COLO668 (cell line): Measurements from ENCODE around the gene DUSP5.
"Not testable (repeated sequence)": the region's sequence is repeated elsewhere in the genome, so short reads cannot be mapped to it uniquely, and the experiment has no call there.

Experiments used
- DNase-seq: peaks from one replicate; lab custom pipeline; 2025; ENCODE audit not compliant: unreplicated experiment; lab: John Stamatoyannopoulos, UW

DUSP5 gene, protein sequence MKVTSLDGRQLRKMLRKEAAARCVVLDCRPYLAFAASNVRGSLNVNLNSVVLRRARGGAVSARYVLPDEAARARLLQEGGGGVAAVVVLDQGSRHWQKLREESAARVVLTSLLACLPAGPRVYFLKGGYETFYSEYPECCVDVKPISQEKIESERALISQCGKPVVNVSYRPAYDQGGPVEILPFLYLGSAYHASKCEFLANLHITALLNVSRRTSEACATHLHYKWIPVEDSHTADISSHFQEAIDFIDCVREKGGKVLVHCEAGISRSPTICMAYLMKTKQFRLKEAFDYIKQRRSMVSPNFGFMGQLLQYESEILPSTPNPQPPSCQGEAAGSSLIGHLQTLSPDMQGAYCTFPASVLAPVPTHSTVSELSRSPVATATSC

DNA sequence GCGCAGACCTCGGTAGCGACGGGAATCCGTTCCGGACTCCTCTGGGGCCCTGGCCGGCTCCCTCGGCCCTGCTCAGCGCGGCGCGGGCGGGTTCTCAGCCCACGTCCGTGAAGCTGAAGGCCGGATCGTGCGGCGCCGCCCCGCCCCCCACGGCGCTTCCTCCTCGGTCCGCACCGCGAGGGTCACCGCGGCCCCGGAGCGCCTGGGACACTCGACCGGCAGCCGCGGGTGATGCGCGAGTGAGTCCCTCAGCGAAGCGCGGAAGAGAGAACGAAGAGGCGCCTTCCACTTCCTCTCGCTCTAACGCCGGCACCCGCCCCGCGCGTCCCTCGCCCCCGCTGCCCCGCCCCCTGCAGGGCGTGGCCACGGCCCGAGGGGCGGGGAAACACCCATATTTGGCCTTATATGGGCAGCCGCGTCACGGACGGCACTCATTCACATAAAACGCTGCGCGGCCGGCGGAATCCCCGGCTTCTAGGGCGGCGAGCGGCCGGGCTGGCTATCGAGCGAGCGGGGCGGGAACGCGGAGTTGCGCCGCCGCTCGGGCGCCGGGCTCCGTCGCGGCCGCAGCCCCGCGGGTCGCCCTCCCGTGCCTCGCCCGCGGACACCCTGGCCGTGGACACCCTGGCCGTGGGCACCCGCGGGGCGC lies at the start of gene DUSP5:
Gene DUSP5, plus strand, starts transcription at position 470 of the 649 bp plus-strand sequence. CDS start 215 bp downstream, outside the sequence.
- peak; percentile 95 for DNase-seq

- DNase-seq = no peak
Measured at GRCh38 chr10:110448682-110449418, 48.9 kb upstream of the DUSP5 start.

- DNase-seq = no peak
Measured at GRCh38 chr10:110455446-110455845, 42.3 kb upstream of the DUSP5 start.

- no peak for DNase-seq
Measured at GRCh38 chr10:110456046-110456445, 41.7 kb upstream of the DUSP5 start.

DNA sequence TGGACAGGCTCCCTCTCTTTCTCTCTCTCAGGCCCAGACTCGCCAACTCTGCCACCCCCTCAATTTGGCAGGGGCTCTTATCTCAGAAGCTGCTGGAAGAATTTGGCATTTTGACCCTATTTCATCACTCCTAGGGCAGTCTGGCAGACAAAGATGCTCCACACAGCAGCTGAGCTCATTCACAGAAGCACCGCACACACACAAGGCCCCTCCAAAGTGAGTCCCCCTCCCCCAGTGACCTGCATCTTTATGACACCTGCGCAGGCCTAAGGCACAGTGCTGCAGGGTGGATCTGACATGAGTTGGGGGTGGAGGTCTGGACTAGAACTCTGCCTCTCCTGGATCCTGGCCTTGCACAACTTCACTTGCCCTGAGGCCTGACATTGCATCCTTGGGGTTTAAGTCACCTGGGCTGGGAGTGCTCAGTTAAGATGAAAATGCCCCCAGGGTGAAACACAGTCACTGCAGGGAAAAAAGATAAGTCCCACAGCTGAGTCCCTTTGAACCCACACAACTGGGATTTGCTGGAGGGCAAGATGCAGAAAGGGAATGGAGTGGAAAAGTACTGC lies 41.1 kb upstream of the DUSP5 start:
- DNase-seq = no peak

- no peak for DNase-seq
Measured at GRCh38 chr10:110457851-110458250, 39.9 kb upstream of the DUSP5 start.

- no peak for DNase-seq
Measured at GRCh38 chr10:110458266-110458920, 39.3 kb upstream of the DUSP5 start.

GRCh38 chr10:110459600-110459999 lies 38.1 kb upstream of the DUSP5 start:
- DNase-seq = no peak

DNA sequence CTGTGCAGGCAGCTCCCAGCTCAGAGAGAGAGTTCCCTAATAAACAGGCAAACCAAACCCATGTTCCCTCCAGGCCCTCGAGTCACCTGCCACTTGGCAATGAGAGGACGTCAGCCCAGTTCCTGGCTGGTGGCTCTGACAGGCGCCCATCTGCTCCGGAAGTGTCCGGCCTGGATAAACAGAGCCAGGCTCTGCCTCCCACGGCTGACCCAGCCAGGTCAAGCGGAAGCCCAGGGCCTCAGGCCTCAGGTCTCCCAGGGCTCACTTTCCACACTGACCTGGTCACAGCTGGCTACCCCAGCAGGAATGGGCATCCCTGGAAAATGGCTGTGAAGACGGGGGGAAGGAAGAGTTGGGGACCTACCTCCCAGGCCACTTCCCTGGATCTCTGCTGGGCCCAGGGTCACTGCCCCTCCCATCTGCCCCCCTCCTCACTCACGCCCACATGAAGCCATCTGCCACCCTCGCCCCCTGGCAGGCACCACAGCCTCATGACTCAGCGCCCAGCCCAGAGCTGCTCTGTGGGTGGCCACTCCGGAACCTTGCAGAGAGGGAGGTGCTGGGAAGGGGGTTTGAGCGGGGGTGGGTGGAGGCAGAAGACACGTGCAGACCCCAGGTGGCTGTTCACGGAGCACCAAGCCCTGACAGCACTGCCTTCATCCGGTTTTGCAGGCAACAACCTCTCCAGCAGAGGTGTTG lies 37.4 kb upstream of the DUSP5 start:
- peak; percentile 62 for DNase-seq

DNA sequence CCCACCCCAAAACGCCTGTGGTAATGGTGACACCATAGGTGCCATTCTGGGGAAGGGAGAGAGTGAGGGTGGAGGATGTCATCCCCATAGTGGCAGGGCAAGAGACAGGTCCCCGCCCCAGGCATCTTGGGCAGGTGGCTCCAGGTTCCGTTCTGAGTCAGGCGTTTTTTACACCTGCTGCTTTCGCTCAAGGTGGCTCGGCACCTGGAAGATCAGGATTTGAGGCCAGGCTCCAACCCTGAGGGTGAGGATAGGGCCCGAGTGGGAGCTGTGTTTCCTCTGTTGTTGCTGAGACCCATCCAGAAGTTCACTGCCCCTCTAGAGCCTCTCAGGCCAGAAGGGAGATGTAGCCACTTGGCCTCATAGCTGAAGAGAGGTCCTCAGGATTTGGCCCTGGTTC lies 36.6 kb upstream of the DUSP5 start:
- peak; percentile 23 for DNase-seq

- no peak for DNase-seq
Measured at GRCh38 chr10:110461530-110461929, 36.2 kb upstream of the DUSP5 start.

GRCh38 chr10:110462166-110463095 lies 35.3 kb upstream of the DUSP5 start:
- DNase-seq = peak; percentile 10

DNA sequence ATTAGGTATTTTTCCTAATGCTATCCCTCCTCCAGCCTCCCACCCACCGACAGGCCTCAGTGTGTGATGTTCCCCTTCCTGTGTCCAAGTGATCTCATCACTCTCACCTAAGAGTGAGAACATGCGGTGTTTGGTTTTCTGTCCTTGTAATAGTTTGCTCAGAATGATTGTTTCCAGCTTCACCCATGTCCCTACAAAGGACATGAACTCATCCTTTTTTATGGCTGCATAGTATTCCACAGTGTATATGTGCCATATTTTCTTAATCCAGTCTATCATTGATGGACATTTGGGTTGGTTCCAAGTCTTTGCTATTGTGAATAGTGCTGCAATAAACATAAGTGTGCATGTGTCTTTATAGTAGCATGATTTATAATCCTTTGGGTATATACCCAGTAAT lies 29.4 kb upstream of the DUSP5 start:
- not testable (repeated sequence) for DNase-seq

DNA sequence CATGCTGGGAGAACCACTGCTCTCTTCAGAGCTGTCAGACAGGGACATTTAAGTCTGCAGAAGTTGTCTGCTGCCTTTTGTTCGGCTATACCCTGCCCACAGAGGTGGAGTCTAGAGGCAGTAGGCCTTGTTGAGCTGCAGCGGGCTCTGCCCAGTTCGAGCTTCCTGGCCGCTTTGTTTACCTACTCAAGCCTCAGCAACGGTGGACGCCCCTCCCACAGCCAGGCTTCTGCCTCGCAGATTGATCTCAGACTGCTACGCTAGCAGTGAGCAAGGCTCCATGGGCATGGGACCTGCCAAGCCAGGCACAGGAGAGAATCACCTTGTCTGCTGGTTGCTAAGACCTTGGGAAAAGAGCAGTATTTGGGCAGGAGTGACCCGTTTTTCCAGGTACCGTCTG lies 27.2 kb upstream of the DUSP5 start:
- not testable (repeated sequence) for DNase-seq

DNA sequence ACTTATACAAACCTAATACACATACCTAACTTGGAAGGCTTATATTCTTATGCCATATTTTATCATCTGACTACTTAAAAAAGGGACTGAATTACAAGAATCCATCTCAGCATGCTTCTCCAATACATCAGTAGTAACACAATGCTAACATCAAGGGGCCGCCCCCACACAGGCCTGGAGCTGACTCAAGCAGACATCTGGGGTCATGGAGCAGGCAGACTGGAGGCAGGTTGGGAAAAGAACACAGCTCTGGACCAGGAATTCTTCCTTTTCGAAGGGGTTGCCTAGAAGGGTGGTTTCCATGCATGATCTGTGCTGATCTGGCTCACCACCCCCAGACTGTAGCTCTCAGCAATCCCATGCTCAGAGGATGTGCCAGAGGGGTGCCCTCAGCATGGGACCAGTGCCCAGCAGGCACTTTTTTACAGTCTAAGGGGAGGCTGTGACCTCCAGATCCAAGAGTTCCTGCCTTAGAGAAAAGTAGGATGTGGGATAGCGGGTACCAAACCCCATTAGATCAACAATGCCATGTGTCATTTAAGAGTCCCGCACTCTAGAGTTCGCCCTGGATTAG lies 26.1 kb upstream of the DUSP5 start:
- no peak for DNase-seq

- no peak for DNase-seq
Measured at GRCh38 chr10:110474017-110474416, 23.7 kb upstream of the DUSP5 start.

DNA sequence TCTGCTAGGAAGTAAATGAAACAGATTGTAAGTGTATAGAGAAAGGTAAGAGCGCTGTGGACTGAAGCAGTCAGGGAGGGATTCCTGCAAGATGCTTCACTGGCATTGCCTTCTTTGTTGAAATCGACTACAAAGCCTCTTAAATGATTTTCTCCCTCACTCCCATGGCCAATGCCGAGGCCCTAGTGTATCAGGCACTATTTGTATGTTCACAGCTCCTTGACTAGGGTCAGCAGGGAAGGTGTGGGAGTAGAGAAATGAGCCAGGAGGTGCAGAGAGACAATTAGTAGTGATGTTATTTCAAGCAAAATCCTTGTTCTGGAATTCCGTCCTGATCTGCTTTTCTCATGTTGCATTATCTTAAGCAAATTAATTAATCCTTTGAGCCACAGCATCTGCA lies 22.9 kb upstream of the DUSP5 start:
- DNase-seq = no peak

DNA sequence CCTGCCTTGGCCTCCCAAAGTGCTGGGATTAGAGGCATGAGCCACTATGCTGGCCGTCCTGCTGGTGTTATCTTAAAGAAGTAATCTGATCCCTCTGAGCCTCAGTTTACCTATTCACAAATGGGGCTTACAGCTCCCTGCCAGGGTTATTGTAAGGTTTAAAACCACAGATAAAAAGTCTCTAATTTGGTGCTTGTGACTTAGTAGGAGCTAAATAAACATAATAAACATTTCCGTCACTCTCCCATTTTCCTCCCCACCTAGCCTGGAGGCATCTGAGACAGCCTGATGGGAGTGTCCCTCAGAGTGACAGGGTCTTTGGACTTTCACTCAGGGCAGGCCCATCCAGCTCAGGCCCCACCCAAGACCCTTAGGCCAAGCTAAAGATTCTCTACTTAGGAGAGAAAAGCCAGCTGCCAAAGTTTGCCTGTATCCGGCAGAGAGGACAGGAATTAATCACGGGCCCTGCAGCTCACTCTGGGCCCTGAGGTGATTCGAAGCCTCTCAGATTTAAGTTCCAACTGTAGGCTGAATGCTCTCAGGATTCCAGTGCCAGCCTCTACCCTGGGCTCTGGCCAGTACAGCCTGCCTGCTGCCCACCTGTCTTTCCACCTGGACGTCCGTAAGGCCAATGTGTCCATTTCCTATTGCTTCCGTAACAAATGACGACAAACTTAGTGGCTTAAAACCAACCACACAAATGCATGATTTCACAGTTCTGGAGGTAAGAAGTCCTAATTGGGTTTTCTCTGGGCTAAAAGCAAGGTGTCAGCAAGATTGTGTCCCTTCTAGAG lies 21.8 kb upstream of the DUSP5 start:
- no peak for DNase-seq
